Prostate gland (tissue), 2 donors: ENCODE measurements around the gene MDFI.

Experiments used
- POLR2A ChIP-seq: fragments of 450-650 bp; IDR thresholded peaks from one replicate; pipeline ENCODE4 v1.6.1; 2016; ENCODE audit warnings: antibody characterized with exemption, mild to moderate bottlenecking
- POLR2AphosphoS5 ChIP-seq: sonication (generic); formaldehyde crosslinking; IDR thresholded peaks from one replicate; pipeline ENCODE4 v1.6.1; 2017; ENCODE audit warnings: antibody characterized with exemption
- TF ChIP-seq, protein P1 (sequence below), 4 experiments: fragments of 200-600 bp in 2 of 4; fragments of 450-650 bp in 2 of 4; sonication (generic) in 2 of 4; IDR thresholded peaks; 1 replicate in 3 of 4; 2 replicates in 1 of 4; pipeline ENCODE4 v1.5.1; 2016 to 2019; ENCODE audit warnings: antibody characterized with exemption in 4 of 4, mild to moderate bottlenecking in 2 of 4, moderate library complexity in 2 of 4

DNA sequence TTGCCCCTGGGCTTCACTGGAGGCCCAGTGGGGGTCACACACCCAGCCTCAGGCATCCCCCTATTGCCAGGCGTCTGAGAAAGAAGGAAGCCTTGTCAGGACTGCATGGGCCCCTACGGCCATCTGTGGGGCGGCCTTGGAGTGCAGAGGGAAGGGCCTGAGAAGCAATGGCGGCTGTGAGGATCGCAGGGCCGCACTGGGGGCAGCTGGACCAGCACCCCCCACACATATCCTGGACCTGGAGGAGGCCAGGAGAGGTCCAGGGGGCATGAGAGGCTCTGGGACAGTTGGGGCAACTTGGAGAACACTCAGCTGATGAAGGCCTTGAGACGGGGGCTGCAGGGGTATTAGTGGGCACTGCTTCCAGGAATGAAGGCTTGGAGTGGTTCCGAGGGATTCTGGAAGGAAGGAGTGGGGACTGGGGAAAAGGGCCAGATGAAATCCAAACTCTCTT is 16.5 kb downstream of the MDFI start:
- TF ChIP-seq, protein P1, sequence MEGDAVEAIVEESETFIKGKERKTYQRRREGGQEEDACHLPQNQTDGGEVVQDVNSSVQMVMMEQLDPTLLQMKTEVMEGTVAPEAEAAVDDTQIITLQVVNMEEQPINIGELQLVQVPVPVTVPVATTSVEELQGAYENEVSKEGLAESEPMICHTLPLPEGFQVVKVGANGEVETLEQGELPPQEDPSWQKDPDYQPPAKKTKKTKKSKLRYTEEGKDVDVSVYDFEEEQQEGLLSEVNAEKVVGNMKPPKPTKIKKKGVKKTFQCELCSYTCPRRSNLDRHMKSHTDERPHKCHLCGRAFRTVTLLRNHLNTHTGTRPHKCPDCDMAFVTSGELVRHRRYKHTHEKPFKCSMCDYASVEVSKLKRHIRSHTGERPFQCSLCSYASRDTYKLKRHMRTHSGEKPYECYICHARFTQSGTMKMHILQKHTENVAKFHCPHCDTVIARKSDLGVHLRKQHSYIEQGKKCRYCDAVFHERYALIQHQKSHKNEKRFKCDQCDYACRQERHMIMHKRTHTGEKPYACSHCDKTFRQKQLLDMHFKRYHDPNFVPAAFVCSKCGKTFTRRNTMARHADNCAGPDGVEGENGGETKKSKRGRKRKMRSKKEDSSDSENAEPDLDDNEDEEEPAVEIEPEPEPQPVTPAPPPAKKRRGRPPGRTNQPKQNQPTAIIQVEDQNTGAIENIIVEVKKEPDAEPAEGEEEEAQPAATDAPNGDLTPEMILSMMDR (IDR thresholded peaks at IDR 0.05), result no peak
- TF ChIP-seq POLR2A (no peak), POLR2AphosphoS5 (no peak)
